NCI-H2081 (cell line): ENCODE results near the gene ZDHHC19.
"Not testable (repeated sequence)": the region's sequence is repeated elsewhere in the genome, so short reads cannot be mapped to it uniquely, and the experiment has no call there.

Experiments
- DNase-seq, 2 experiments: peaks; one replicate each; lab custom pipeline; 2025; lab: John Stamatoyannopoulos, UW

The ZDHHC19 gene, protein sequence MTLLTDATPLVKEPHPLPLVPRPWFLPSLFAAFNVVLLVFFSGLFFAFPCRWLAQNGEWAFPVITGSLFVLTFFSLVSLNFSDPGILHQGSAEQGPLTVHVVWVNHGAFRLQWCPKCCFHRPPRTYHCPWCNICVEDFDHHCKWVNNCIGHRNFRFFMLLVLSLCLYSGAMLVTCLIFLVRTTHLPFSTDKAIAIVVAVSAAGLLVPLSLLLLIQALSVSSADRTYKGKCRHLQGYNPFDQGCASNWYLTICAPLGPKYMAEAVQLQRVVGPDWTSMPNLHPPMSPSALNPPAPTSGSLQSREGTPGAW

DNA sequence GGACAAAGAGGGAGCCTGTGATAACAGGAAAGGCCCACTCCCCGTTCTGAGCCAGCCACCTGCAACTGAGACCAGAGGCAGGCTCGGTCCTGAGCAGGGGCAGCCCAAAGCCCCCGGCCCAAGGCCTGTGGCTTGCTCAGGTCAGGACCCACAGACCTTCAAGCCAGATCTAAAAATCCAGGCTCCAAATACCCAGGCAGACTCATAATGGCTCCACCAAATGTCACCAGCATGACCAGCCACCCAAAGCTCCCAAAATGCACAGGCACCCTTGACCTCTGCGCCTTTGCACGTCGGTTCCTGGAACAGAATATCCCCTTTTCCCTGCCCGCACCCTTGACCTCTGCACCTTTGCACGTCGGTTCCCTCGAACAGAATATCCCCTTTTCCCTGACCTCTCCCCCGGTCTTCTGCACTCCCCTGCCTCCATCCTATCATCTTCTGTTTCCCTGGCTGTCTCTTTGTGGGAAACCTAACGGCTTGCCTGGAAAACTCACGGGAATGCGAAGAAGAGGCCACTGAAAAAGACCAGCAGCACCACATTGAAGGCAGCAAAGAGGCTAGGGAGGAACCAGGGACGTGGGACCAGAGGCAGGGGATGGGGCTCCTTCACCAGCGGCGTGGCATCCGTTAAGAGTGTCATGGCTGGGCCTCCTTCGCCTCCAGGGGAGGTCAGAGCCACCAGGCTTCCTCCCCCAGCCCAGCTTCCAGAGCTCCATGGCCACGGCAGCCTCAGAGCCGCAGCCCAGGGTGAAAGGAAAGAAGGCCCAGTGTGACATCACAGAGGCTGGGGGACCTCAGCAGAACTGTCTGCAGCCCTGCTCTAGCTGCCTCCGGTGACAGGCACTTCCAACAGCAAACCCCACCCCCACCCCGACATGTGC, at the start of gene ZDHHC19:
ZDHHC19 (minus strand) TSS at position 728 of the 884 bp plus-strand sequence; CDS start at position 643, 85 bp downstream.
- DNase-seq = no peak

DNA sequence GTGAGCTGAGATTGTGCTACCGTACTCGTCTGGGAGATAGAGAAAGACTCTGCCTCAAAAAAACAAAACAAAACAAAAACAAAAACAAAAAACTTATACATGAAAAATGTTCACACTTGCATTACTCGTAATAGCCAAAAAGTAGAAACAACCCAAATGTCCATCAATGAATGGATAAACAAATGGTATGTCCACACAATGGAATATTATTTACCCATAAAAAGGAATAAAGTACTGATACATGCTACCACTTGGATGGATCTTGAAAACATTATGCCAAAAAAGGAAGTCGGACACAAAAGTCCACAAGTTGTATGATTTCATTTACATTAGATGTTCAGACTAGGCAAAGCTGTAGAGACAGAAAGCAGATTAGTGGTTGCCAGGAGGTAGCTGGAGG, 49.6 kb upstream of the ZDHHC19 start:
- no peak for DNase-seq

- DNase-seq = no peak
Measured at GRCh38 chr3:196255776-196256175, 44.6 kb upstream of the ZDHHC19 start.

DNA sequence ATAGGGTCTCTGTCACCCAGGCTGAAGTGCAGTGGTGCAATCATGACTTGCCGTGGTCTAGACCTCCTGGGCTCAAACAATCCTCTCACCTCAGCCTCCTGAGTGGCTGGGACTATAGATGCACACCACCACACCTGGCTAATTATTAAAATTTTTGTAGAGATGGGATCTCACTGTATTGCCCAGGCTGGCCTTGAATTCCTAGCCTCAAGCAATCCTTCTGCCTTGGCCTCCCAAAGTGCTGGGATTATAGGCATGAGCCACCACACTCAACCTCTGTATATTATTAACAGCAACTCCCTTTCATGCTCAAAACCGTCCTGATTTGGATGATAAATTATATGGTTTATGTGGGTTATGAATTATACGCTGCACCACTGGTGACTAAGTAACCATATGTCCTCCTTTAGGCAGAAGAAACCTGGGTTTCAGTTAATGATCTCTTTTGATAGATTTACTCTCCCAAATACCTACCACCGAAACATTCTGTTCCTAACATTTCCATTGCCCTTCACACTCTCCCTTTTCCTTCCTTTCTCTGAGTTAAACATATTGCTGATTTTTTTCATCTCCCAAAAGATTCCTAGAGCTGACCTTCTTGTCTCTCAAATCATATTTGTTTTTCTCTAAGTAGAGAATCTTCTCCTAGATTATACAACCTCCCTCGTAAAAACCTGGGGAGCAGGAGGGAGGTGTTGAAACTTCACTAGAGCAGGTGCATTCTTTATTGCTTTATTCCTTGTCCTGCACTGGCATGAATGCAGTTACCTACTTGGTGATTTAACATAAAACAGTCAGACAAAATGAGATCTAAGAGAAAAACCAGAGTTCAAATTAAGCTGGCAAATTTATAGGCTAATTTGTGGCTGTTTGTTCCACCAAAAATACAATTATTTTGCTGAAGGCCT, 43.4 kb upstream of the ZDHHC19 start:
- DNase-seq = no peak

DNA sequence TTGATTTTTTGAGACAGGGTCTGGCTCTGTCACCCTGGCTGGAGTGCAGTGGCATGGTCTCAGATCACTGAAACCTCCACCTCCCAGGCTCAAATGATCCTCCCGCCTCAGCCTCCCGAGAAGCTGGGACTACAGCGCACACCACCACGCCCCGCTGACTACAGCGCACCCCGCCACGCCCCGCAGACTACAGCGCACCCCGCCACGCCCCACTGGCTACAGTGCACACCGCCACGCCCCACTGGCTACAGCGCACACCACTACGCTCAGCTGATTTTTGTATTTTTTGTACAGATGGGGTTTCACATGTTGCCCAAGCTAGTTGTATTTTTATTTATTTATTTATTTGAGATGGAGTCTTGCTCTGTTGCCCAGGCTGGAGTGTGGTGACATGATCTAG, 40.7 kb upstream of the ZDHHC19 start:
- DNase-seq = no peak

DNA sequence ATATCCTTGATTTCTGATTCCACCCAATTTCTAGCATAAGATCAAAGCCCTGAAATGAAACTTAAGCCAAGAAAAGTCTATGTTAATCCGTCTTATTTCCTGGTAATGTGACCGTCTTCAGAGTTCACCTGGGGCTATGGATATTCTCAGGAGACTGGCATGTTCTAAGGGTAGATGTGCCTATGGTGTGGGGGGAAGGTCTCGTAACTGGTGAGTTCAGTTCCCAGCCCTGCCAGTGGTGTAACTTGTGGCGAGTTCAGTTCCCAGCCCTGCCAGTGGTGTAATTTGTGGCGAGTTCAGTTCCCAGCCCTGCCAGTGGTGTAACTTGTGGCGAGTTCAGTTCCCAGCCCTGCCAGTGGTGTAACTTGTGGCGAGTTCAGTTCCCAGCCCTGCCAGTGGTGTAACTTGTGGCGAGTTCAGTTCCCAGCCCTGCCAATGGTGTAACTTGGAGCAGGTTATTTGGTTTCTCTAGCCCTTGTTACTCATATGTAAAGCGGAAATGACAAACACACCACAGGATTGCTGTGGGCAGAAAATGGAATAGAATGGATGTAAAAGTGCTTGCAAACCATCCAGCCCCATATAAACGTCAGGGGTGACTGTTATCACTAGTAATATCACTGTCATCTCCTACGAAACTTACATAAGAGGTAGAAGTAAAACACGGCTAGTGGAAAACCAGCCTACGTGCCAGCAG, 35.6 kb upstream of the ZDHHC19 start:
- DNase-seq = no peak

DNA sequence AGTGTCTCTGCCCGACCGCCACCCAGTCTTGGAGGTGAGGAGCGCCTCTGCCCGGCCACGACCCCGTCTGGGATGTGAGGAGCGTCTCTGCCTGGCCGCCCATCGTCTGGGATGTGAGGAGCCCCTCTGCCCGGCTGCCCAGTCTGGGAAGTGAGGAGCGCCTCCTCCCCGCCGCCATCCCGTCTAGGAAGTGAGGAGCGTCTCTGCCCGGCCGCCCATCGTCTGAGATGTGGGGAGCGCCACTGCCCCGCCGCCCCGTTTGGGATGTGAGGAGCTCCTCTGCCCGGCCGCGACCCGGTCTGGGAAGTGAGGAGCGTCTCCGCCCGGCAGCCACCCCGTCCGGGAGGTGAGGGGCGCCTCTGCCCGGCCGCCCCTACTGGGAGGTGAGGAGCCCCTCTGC, 33.0 kb upstream of the ZDHHC19 start:
- DNase-seq = not testable (repeated sequence)

GRCh38 chr3:196241704-196242103, 30.5 kb upstream of the ZDHHC19 start:
- no peak for DNase-seq

DNA sequence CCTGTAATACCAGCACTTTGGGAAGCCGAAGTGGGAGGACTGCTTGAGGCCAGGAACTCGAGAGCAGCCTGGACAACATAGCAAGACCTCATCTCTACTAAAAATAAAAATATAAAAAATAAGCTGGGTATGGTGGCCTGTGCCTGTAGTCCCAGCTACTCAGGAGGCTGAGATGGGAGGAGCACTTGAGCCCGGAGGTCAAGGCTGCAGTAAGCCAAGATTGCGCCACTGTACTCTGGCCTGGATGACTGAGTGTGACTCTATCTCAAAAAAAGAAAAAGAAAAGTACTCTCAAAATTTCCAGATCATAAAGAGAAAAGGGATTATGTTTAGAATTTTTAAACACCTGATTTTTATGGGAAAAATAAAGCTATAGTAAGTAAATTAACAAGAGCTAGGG, 29.2 kb upstream of the ZDHHC19 start:
- no peak for DNase-seq

DNA sequence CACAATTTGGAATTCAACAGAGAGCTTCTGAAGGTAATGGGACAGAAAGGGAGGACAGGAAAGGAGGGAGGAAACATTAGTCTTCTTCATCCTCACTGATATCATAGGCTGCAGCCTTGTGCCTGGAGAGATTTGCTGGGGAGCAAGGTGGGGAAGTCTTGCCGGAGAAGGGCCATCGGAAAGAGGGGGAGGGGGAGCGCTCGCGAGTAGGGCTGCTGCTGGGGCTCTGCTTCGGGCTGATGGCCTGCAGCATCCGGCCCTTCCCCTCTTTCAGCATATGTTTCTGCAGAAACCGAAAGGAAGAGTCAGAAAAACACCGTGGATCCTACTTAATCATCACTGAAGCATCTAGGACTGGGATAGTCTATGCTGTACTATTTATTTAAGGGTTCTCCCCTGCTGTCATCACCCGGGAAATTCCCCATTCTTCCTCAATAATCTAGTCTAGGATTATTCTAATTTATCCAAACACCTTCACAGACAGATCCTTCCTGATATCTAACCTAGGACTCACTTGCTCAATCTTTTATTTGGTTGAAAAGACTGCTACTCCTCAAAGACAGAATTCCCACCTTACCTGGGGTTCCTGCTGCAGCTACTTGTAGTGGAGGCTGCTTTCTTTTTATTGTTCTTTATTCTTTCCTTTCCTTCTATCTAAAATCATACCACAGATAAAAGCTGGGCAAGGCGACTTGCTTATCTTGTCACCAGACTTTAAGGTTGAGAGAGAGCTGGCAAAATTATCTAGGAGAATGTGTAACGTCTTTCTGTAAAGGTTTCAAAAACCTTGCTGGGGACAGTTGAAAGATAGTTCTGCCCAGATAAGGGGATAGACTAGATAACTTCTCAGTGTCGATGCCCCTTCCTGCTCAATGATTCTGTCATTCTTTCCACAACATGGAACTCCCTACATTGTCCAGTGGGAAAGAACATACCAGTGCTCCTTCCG, 27.7 kb upstream of the ZDHHC19 start:
- no peak for DNase-seq

GRCh38 chr3:196237203-196237602, 26.0 kb upstream of the ZDHHC19 start:
- no peak for DNase-seq

DNA sequence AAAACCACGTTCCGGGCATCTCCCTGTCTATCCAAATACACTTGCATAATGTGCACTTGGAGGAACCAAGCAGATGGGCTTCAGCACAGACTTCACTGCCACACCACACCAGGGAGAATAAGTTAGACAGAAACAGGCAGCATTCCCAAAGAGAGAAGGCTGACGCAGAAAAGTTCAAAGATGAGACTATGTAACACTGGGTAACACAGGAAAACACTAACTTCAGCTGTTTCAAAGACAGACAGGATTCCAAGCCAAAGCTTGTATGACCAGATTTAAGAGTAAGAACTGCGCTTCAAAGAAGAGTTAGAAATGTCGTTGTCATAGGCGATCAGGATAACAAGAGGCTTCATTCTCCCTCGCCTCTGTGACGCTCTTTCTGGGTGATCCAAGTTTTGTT, 25.0 kb upstream of the ZDHHC19 start:
- DNase-seq = no peak

- DNase-seq = no peak
Measured at GRCh38 chr3:196235452-196236122, 24.4 kb upstream of the ZDHHC19 start.

DNA sequence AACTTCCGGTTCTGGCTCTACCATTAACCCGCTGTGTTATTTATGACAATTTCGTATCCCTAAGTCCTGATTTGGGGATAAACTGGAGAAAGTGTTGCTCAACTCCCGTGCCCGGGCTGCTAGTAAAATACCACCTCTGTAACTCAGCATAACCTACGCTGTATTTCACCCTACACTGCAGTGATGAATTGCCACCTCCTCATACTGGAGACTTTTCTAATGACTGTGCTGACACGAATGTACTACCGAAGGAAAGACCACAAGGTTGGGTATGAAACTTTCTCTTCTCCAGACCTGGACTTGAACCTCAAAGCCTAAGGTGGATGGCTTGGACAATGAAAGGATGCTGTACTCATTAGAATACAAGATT, 21.7 kb upstream of the ZDHHC19 start:
- no peak for DNase-seq

GRCh38 chr3:196232154-196232881, 21.1 kb upstream of the ZDHHC19 start:
- DNase-seq = no peak

DNA sequence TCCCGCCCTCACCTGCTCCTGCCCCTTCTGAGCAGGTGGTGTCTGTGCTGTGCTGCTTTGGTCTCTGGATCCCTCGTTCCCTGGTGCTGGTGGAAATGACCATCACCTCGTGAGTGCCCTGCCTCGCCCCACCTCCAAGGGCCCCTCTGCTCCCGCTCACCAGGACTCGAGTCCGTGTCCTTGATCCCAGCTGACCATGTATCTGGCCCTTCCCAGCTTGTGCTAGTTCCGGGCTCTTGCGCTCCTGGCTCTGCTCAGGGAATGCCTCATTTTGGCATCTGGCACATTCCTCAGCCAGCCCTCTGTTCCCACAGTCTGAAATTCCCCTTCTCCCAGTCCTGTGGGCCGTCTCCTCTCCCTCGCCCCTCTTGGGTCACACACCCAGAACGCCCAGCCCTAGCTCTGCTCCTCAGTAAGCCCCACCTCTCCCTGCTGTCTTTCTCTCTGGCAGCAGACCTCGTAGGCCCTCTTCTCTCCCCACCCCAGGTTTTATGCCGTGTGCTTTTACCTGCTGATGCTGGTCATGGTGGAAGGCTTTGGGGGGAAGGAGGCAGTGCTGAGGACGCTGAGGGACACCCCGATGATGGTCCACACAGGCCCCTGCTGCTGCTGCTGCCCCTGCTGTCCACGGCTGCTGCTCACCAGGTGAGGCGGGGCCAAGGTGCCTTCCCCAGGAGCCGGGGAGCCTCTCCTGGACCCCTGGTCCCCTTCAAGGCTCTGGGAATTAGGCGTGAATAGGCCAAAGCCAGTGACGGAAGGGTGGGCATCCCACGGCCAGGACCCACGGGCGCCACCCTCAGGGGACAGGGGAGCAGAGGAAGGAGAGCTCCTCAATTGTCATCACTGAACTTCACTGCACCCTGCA, 16.7 kb upstream of the ZDHHC19 start:
- DNase-seq = no peak

DNA sequence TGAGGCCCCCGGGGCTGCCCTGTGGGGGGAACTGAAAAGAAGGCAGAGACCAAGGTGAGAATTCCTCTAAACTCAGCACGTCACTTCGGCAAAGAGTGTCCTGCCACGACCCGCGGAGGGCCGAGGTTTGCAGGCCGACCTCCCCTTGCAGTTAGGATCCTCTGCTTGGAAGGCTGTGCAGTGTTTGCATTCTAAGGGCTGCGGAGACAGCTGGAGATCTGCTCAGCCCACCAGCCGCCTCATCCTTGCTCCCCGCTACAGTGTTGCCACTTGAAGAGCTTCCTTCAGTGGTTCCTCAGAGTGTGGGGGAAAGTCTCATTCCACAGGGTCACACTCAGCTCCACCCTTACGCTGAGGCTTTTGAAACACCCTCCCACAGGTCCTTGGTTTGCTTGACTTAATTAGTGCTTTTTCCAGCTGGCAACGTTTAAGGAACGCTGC, 15.9 kb upstream of the ZDHHC19 start:
- DNase-seq = no peak

DNA sequence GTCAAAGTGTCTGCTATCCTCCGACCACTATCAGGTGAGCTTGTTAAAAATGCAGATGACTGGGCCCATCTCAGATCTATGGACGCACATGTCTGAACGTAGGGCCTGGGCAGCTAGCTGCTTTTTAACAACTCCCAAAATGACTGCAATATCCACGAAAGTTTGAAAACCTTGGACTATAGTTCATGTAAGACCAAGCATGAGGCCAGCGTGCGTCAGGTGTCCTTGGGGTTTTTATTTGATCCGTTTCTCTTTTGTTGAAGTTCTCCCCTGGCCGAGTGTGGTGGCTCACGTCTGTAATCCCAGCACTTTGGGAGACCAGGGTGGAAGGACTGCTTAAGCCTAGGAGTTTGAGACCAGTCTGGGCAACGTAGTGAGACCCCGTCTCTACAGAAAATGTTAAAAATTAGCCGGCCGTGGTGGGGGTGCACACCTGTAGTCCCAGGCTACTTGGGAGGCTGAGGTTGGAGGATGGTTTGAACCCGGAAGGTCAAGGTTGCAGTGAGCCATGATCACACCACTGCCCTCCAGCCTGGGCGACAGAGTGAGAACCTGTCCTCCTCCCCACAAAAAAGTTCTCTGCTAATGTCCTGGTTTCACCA, 14.7 kb upstream of the ZDHHC19 start:
- no peak for DNase-seq
